K562 treated with DMSO at 1 percent for 12 hours (cell line): ENCODE measurements around the gene FBXO24. TPM values are rescaled to one million over a fixed set of nuclear protein-coding genes. Genes with fewer than 3 reads are reported as not detected.

Experiments used
- total RNA-seq: library from RNA; unstranded; fragments of 300-600 nt; gene quantifications from 2 replicates; pipeline ENCODE4 v1.2.3, GENCODE V29; 2022; ENCODE audit not compliant: insufficient read depth

FBXO24 gene
- total RNA-seq, result 1.3 and 2.5 TPM in 2 replicates

GRCh38 chr7:100586266-100587025 lies at the start of gene FBXO24:
Gene FBXO24, plus strand, starts transcription at chr7:100586328. Its CDS starts 298 bp downstream, at chr7:100586626.

GRCh38 chr7:100538654-100539435 lies 47.3 kb upstream of the FBXO24 start, which contains the start of gene AGFG2:
Gene AGFG2, plus strand, starts transcription at chr7:100539203. Its CDS starts 144 bp downstream, at chr7:100539347.

GRCh38 chr7:100573691-100574361 lies 12.3 kb upstream of the FBXO24 start, which contains the start of gene SAP25:
Gene SAP25, minus strand, starts transcription at chr7:100573900. Its CDS starts 158 bp downstream, at chr7:100573742.

GRCh38 chr7:100585511-100586265 lies 440 bp upstream of the FBXO24 start, which contains the start of gene LRCH4:
Gene LRCH4, minus strand, starts transcription at chr7:100586129. Its CDS starts 29 bp downstream, at chr7:100586100.

GRCh38 chr7:100611983-100612729 lies 26.0 kb downstream of the FBXO24 start, which contains the start of gene MOSPD3:
Gene MOSPD3, plus strand, starts transcription at chr7:100612540. Its CDS starts 252 bp downstream, at chr7:100612792.

GRCh38 chr7:100641463-100641859 lies 55.3 kb downstream of the FBXO24 start, which contains the start of gene TFR2:
Gene TFR2, minus strand, starts transcription at chr7:100641552. Its CDS starts 43 bp downstream, at chr7:100641509.

Other genes starting within 250 kb of the FBXO24 start
- 22.6 and 47.5 TPM in 2 replicates for gene PILRB, start 228.2 kb upstream of the FBXO24 start, total RNA-seq
- 1.5 and 3.7 TPM in 2 replicates for gene PILRA, start 212.8 kb upstream of the FBXO24 start, total RNA-seq
- 2.3 and 7.2 TPM in 2 replicates for gene ZCWPW1, start 157.6 kb upstream of the FBXO24 start, total RNA-seq
- gene MEPCE, start 156.5 kb upstream of the FBXO24 start, total RNA-seq, result 61.3 and 85.4 TPM in 2 replicates
- gene PPP1R35, start 149.8 kb upstream of the FBXO24 start, total RNA-seq, result 84.0 and 131 TPM in 2 replicates
- gene SPACDR, start 122.1 kb upstream of the FBXO24 start, total RNA-seq, result 2.1 TPM in 1 of 2 replicates, not detected in the other
- gene TSC22D4, start 107.1 kb upstream of the FBXO24 start, total RNA-seq, result 141 and 148 TPM in 2 replicates
- gene NYAP1, start 102.4 kb upstream of the FBXO24 start, total RNA-seq, result 1.2 TPM in 2 replicates
- 16.6 and 18.5 TPM in 2 replicates for gene AGFG2, start 47.1 kb upstream of the FBXO24 start, total RNA-seq
- gene SAP25, start 12.4 kb upstream of the FBXO24 start, total RNA-seq, result 11.5 and 19.0 TPM in 2 replicates
- 67.0 and 99.9 TPM in 2 replicates for gene LRCH4, start 199 bp upstream of the FBXO24 start, total RNA-seq
- 14.4 and 24.9 TPM in 2 replicates for gene PCOLCE, start 16.0 kb downstream of the FBXO24 start, total RNA-seq
- gene MOSPD3, start 26.2 kb downstream of the FBXO24 start, total RNA-seq, result 40.9 and 41.5 TPM in 2 replicates
- 47.9 and 70.0 TPM in 2 replicates for gene TFR2, start 55.2 kb downstream of the FBXO24 start, total RNA-seq
- gene ACTL6B, start 70.1 kb downstream of the FBXO24 start, total RNA-seq, result not detected in 2 replicates
- 568 and 655 TPM in 2 replicates for gene GNB2, start 87.4 kb downstream of the FBXO24 start, total RNA-seq
- 11.4 and 30.9 TPM in 2 replicates for gene GIGYF1, start 107.9 kb downstream of the FBXO24 start, total RNA-seq
- 82.2 and 128 TPM in 2 replicates for gene POP7, start 119.8 kb downstream of the FBXO24 start, total RNA-seq
- not detected in 2 replicates for gene EPO, start 134.1 kb downstream of the FBXO24 start, total RNA-seq
- gene ZAN, start 147.3 kb downstream of the FBXO24 start, total RNA-seq, result not detected in 2 replicates
- gene EPHB4, start 241.2 kb downstream of the FBXO24 start, total RNA-seq, result 29.2 and 45.9 TPM in 2 replicates